ENCODE data around the gene LTN1.

The LTN1 gene

DNA sequence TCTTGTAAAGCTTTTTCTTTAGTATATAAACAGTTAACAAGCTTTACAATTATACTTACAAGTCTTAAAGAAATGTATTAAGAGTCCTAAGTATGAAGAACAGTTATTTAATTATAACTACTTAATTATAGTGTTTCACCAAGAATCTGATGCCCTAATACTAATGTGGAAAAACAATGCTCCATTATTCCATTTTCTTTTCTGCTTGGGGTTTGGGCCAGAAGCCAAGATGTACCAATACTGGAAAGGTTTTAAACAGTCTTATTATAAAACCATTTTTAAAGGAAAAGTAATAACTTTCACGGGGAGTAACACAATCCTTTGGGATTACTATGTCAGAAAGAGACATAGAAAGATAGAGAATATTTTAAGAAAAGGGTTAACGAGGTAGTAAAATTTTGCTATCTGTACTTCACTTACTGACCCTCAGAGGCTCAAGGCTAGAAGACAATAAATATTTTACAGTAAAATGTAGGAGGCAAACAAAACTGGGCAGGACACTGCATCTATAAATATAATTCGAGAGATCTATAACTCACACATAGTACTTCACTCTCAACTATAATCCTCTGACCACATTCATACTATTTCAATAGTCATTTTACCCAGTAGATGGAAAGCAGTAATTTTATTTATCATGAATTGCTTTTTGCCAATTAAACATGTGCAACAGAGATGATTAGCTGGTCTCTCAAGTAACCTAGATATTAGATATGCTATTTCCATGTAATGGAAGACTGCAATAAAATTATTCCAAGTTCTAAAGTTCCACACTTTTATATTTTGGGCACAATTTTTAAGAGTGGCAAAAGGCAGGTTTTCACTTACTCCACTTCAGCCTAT is 63.9 kb downstream of the LTN1 start:
- DNase-seq (no peak), ATAC-seq (no peak)

DNA sequence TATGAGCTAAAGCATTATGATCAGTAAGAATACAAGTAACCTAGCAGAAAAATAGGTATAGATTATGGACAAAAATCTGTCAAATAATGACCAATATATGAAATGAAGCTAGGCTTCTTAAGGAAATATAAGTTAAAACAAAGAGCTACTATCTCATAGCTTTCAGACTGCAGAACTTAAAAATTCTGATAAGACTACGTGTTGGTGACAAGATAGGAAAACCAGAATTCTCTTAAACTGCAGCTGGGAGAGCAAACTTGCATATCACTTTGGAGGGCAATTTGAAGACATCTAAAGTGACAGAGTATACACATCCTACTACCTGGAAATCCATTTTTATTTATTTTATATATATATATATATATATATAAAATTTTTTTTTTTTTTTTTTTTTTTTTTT is 65.5 kb downstream of the LTN1 start:
- DNase-seq (no peak), ATAC-seq (no peak)

DNA sequence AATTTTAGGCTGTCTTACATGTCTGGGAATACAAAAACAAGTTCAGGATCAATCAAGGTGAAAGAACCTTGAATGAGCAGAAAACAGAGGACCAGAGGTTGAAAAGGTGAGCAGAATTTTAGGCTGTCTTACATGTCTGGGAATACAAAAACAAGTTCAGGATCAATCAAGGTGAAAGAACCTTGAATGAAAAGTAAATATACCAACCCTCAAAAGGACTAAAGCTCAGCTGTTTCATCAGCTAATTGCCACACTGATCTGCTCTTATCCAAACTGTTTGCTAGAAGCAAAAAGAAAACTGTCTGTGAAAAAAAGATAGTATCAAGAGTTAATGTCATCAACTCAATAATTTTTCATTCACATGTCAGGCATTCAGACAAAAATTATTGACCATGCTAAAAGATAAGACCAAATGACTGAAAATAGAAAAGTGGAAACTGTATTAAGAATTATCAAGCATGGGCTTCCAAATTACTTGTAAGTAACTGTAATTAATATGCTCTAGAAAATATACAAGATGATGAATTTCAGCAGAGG is 69.2 kb downstream of the LTN1 start:
- DNase-seq, result no peak
- ATAC-seq, result no peak

DNA sequence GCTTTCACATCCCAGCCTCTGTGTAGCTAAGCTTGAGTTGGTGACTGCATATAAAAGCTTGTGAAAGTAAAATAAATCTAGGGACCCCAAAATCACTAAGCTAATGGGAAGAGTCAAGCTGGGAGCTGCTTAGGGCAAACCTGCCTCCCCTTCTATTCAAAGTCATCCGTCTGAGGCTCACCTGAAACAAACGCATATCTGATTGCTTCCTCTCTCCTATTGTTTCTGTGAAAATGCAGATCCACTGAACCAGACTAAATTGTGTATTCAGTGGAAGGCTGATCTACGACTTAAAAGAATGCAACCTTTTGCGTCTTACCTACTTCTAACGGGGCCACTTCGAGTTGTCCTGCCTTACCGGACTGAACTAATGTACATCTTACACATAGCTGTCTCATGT is 70.3 kb downstream of the LTN1 start:
- no peak for DNase-seq
- no peak for ATAC-seq

DNA sequence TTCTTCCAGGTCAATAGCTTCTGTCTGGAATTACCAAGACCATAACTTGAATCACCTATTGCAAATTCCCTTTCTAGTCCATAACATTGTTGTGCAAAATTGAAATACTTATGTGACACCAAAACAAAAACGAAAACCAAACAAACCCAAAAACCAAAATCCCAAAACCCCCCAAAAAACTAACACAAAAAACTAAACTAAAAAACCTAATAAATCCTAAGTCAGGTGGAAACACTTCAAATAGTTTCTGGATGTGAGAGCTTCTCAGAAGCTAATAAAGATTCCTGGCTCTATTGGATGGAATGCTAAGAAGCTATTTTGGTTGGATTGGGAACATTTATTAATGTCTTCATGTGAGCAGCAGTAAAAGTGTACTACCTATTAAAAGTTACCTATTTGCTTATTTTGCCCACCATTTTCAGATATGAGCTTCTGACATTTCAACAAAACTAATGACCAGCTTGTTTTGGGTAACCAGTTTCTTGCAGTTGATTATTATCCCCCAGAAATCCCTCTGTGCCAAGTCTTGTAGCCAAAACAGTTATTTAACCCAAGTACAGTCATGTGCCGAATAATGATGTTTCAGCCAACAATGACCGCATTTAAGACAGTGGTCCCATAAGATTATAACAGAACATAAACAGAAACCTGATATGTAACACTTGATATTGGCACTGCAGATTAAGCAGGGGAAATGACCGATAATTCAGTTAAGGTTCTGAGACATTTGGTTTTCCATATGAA is 76.4 kb downstream of the LTN1 start:
- ATAC-seq (no peak), DNase-seq (no peak)

DNA sequence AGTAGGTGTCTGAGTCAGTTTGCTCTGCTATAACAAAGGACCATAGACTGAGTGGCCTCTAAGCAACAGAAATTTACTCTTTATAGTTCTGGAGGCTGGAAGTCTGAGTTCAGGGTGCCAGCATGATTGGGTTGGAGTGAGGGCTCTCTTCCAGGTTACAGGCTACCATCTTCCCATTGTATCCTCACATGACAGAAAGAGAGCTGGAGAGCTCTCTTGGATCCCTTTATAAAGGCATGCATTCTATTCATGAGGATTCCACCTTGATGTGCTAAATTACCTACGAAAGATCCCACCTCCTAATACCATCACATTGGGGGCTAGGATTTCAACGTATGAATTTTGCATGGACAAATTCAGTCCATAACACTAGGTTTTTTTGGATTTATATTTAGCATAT is 79.6 kb downstream of the LTN1 start:
- ATAC-seq (no peak), DNase-seq (no peak)

DNA sequence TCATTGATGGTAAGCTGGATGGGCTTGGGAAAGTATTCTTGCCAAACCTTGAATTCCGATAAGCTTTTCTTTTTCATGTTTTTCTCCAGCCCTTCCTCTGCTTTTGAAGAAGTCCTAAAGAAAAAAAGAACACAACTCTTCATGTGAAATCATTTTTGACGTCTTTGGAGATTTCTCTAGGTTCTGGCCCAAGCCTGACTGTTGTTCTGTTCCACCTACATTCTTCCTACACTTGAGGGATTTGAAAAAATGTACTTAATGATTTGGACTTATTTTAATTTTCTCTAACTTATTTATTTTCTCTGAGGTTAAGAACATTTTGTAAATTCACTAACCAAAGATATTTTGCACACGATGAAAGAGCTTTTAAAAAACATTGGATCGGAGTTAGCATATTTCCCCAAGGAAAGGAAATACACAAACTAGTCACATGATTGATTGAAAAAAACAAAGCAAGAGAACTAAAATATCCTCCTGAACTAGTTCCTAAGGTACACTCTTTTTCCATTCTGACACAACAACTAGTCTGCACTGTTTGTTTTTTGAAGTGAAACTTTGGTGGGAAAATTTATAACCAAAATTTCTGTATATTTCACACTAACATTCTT is 82.3 kb downstream of the LTN1 start:
- DNase-seq, result no peak
- ATAC-seq, result no peak

DNA sequence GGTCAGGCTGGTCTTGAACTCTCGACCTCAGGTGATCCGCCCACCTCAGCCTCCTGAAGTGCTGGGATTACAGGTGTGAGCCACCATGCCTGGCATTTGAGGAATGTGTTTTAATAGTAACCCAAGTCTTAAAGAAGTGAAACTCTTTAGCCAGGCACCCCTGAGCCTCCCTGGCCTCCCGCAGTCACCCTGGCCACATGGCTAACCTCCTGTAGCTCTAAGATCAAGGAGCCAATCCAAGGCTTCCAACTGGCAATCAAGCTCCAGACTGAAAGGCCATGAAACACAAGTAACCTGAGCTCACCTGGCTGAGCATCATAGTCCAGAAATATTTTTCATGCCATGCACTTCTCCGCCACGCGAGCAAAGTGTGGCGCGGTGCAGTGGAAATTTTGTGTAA is 84.3 kb downstream of the LTN1 start:
- no peak for DNase-seq
- ATAC-seq, result no peak

DNA sequence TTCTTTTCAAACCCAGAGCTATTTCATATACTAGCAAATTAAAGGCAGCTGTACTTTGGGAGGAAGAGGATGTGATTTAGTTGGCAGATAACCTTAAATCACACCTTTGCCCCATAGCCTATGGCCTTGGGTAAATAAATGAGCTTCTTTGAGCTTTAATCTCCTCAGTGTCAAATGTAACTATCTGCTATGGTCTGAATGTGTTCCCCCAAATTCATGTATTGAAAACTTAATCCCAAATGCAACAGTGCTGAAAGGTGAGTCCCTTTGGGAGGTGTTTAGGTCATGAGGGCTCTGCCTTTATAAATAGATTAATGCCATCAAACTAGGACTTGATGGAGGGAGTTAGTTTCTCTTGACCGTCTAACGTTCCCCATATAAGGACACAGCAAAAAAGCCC is 85.8 kb downstream of the LTN1 start:
- ATAC-seq, result no peak
- DNase-seq, result no peak

DNA sequence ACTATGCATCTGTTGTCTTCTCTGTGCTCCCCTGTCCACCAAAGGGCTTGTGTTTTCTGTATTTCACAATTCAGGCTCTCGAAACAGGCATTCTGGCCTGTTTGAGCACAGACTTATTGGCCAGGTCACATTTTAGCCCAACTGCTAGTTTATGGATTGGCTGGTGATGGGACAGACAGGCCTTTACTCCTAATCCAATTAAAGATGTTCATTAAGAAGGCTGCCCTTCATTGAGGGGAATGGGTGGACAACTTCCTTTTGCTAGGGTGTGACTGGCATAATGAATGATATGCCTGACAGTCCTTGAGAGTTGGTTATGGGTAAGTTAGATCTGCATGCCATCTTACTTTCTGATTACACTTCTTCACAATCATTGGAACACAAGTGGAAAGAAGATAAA is 86.4 kb downstream of the LTN1 start:
- ATAC-seq (no peak), DNase-seq (no peak)

DNA sequence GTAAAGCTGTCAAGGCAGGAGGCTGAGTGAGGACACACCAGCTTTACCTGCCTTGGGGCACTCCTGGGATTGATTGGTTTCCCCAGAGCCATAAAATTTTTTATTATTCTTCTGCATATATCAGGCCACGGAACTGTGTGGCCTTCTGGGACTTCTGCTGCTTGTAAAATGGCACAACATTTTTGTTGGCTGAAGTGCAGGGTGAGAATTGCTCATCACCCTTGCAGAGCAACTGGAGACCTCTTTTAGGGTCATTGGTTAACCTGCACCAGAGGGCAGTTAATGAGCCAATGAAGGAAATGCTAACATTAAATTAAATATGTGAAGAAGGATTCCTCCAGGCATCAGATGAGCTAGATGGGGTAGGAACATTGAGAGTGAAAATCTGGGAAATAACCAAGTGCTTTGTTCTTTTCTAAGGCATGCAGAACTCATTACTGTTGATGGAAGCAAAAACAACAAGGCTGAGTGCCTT is 87.7 kb downstream of the LTN1 start:
- DNase-seq (no peak), ATAC-seq (no peak)

DNA sequence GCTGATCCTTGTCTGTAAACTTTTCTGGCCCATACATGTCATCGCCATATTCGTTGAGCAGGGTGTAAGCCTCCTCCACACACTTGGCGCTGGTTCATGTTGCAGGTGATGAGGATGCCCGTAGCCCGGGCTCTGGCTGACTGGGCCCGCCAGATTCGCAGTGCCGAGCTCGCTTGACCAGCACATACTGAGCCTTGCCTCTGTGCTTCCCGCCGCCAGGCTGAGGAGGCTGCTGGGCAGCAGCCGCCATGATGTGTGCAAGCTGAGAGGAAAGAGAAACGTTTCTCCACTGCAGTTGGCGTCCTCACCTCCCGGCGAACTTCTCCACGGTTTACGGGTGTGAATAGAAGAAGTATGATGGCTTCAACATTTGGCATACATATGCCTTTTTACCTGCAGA is 89.2 kb downstream of the LTN1 start:
- ATAC-seq (no peak), DNase-seq (no peak)

DNA sequence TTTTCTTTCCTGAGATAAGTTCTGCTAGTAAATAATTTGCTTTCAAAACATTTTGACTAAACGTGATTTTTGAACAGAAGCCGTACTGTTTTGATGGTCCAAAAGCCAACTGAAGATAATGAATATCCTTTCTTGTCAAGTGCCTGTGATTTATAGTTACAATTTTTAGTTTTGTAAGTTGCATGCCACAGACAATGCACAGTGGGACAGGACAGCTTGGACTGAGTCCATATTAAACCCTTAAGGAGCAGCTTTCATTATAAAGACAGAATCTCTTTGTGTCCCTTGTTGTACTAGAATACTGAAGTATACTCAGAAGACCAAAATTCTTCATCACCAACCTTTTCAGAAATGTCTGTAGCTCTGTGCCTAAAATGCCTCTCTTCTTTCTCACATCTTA is 92.2 kb downstream of the LTN1 start:
- ATAC-seq (no peak), DNase-seq (no peak)

DNA sequence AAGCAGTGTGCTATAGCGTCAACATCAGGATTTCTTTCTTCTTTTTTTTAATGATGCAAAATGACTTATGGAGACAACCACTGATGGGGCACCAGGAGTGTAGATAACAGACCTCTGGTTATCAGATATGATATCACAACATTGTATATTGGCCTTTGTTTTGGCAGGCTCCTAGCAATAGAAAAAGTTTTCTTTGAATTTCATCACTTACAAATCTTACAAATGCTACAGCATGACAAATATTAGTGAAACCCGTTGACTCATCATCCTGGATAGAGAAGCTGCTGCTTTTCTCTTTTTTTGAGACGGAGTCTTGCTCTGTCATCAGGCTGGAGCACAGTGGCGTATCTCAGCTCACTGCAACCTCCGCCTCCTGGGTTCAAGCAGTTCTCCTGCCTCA is 92.9 kb downstream of the LTN1 start:
- no peak for ATAC-seq
- no peak for DNase-seq

DNA sequence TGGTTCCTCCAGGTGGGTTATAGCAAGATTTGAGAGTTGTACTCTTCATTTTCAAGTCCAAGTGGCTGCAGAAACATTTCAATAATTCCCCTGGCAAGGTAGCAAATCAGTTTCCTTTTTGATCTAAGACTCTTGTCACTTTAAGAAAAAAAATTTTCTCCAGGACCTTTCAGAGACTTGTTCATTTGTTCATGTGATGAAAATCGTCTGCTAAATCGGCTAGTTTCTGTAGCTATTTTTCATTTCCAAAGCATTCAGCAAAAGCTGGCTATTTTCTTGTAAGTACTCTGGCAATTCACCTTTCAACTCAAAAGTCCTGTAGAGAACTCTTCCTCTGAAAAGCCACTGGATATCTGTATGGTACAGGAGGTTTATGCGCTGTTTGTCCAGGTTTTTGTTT is 93.5 kb downstream of the LTN1 start:
- no peak for DNase-seq
- no peak for ATAC-seq

DNA sequence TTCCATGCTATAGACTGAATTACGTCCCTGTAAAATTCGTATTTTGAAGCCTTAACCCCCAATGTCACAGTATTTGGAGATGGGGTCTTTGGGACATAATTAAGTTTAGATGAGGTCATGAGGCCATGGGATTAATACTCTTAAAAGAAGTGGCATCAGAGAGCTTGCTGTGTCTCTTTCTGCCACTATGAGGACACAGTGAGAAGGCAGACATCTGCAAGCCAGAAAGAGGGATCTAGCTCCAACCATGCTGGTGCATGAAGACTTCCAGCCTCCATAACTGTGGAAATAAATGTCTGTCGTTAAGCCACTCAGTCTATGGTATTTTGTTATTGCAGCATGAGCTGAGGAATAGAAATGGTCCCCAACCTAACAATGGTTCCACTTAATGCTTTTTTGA is 99.0 kb downstream of the LTN1 start:
- DNase-seq (no peak), ATAC-seq (no peak)

DNA sequence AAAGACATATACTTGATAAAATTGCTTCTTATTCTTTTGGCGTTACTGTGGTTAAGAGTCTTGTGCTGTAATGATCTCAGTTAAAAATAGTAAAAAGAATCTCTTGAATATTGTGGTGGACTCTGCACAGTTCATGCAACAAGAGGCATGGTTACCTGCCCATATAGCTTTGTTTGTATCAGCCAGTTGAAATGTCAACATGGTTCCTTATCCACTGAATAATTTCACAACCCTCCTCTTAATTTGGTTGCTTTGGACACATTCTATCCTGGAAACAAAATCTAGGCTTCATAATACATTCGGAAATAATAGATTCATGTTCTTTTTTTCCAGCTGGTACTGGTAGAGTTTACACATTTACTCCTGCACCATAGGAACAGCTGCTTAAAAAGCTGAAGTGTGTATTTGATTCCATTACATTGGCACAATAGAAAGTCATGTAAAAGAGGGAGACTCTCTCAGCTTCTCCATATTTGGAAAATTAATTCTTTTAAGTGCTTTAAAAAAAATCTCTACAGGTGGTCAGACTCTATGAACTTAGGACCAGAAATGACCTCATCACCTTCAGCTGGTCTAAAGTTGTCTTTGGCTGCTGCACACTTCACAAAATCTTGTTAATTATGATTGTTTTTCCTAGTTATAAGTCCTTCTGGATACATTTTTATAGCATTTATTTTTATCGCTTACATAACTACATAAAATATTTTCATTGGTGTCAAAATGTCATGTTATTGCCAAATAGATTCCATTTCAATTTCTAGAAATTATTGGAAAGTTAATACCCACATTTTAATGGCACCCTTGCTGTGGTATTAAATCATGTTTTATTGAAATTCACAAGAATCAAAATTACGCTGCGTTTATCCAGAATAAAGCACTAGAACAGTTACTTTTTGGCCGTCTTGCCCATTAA is 100.2 kb downstream of the LTN1 start:
- ATAC-seq (no peak), DNase-seq (no peak)

DNA sequence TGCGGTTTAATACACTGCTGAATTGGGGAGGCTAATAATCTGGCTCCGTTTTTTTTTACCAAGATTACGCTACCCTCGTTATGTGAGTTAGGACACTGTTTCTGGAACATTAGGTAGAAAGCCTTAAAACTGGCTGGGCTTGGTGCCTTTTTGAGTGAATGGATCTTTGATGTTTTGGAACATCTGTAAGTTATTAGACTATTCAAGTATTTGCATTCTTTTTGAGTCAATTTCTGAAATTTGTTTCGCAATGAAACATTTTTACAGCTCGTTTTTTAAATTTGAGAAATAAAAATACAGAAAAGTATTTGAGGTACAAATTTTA is 106.9 kb downstream of the LTN1 start:
- DNase-seq (no peak), ATAC-seq (no peak)

DNA sequence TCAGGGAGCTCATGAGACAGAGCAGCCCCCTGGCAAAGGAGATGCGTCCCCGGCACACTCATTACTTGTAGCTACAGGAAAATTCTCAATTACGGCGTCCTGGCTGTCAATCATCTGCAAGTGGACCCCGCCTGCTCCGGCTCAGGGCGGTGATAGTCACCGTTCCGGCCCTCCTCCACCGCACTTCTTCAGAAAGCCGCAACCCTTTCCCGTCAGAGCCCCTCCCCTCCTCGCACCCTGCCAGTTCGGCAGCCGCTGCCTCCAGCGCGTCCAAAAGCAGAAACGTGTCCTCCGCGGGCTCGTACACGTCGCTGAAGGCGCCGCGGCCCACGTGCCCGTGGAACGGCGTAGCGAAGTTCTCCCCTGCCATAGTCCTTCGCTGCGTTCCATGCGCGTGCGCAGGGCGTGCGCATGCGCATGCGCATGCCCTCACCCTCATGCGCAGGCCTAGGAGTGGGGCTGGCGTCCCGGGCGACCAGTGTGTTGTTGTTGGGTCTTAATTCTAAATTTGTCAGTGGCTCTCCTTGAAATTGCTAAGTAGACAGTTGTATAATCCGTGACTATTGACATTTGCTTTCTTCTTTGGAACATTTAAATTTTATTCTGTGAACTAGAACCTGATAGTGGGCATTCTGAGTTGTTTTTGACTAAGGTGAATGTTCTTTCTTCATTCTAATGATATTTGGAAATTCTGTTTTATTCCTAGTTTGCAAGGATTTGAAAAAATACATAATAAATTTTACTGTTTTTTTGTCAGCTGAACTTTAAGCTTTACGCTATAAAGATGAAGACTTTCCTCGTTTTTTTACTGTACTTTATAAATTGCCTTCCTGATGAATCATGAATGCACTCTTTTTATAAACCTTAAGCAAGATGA is 107.5 kb downstream of the LTN1 start:
- ATAC-seq, result peak; percentile 97
- peak; percentile 89 for DNase-seq

DNA sequence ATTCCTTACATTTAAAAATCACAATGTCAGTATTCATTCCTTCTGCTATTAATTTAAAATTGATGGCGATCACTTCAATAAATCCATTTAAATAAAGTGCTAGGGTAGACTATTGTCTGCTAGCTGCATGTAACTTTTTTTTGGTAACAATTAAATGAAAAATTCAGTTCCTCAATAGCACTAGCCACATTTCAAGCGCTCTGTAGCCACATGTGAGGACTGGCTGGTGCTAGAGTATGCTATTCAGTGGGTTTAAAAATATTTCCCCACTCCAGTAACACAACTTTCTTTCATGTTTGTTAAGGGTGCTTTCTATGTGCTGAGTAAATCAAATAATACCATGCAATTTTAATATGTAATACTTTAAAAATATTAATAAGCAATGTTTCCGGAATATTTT is 108.2 kb downstream of the LTN1 start:
- DNase-seq (no peak), ATAC-seq (no peak)

DNA sequence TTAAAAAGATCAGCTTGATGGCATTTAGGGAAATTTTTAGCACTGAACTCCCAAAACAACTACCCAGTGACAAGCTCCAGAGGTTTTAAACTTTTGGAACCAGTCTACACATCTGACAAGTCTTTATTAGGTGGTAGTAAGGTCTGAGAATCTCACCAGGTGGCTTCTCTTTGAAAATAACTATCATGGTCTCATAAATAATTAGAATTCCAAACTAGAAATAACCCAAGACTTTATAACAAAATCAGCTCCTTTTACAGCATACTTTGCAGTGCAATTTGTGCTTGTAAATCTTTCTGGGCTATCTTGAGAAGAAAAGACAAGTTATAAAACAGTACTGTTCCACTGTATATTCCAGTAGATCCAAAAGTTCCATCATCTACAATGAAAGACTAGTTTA is 108.7 kb downstream of the LTN1 start:
- ATAC-seq (no peak), DNase-seq (no peak)
